SK-N-SH (cell line): Measurements from ENCODE around the gene OR4M1. TPM values are rescaled to one million over a fixed set of nuclear protein-coding genes. Genes with fewer than 3 reads are reported as not detected.
"Not testable (repeated sequence)": the region's sequence is repeated elsewhere in the genome, so short reads cannot be mapped to it uniquely, and the experiment has no call there.

Experiments
- CTCF ChIA-PET: fragments of 300-600, 350-600 bp; formaldehyde crosslinking; extraction: SDS; loops from one replicate; lab custom pipeline; 2021; lab: Yijun Ruan, JAX
- POLR2A ChIA-PET: fragments of 350-600 bp; sonication (Branson Sonifier 250); formaldehyde crosslinking; extraction: SDS; loops from one replicate; lab custom pipeline; 2020; ENCODE audit warnings: antibody characterized with exemption, inconsistent platforms; lab: Yijun Ruan, JAX
- DNase-seq: peaks from one replicate; pipeline ENCODE4 v3.0.0; 2012
- H2AFZ ChIP-seq: fragments of 200-600 bp; sonication (generic); 2 replicates; pipeline ENCODE4 v1.8.1; 2016; ENCODE audit warnings: antibody characterized with exemption, mild to moderate bottlenecking, low read depth
- H3F3A ChIP-seq: fragments of 200-600 bp; sonication (generic); replicated peaks from 2 replicates; pipeline ENCODE3; 2016; ENCODE audit warnings: antibody characterized with exemption, mild to moderate bottlenecking; ENCODE audit not compliant: insufficient read depth
- H3K27ac ChIP-seq, 2 experiments: fragments of 200-500 bp in 1 of 2; fragments of 200-600 bp in 1 of 2; sonication (Bioruptor generic) in 1 of 2; sonication (generic), shearing (Covaris generic) in 1 of 2; 2 replicates each; pipeline versions ENCODE4 v1.5.1 to v1.6.1; 2014 to 2016; ENCODE audit warnings: low read depth in 2 of 2, inconsistent platforms in 1 of 2, low read length in 1 of 2, mild to moderate bottlenecking in 1 of 2, mixed read lengths in 1 of 2
- H3K27me3 ChIP-seq: fragments of 200-600 bp; sonication (generic), shearing (Covaris generic); 2 replicates; pipeline ENCODE4 v1.6.1; 2016; ENCODE audit warnings: mixed run types; ENCODE audit not compliant: insufficient read depth
- H3K36me3 ChIP-seq, 2 experiments: fragments of 200-500 bp in 1 of 2; fragments of 200-600 bp in 1 of 2; sonication (Bioruptor generic) in 1 of 2; sonication (generic) in 1 of 2; replicated peaks in 1 of 2; 2 replicates each; pipeline versions ENCODE3 to v1.5.1; 2014 to 2016; ENCODE audit warnings: low read length in 1 of 2, mild to moderate bottlenecking in 1 of 2; ENCODE audit not compliant: insufficient read depth in 2 of 2, control insufficient read depth in 1 of 2
- H3K4me1 ChIP-seq, 2 experiments: fragments of 200-500 bp in 1 of 2; fragments of 200-600 bp in 1 of 2; sonication (Bioruptor generic) in 1 of 2; sonication (generic), shearing (Covaris generic) in 1 of 2; 2 replicates each; pipeline versions ENCODE4 v1.5.1 to v1.6.1; 2014 to 2016; ENCODE audit warnings: low read depth in 1 of 2, low read length in 1 of 2, mixed run types in 1 of 2; ENCODE audit not compliant: insufficient read depth in 2 of 2, control insufficient read depth in 1 of 2
- H3K4me2 ChIP-seq: fragments of 200-600 bp; sonication (generic), shearing (Covaris generic); 2 replicates; pipeline ENCODE4 v1.6.1; 2017; ENCODE audit warnings: mixed run types
- H3K4me3 ChIP-seq, 2 experiments: fragments of 200-500 bp in 1 of 2; fragments of 200-600 bp in 1 of 2; sonication (Bioruptor generic) in 1 of 2; sonication (generic), shearing (Covaris generic) in 1 of 2; 2 replicates each; pipeline versions ENCODE4 v1.5.1 to v1.8.1; 2014 to 2016; ENCODE audit warnings: low read depth in 2 of 2, inconsistent platforms in 1 of 2, low read length in 1 of 2, mild to moderate bottlenecking in 1 of 2, mixed read lengths in 1 of 2, moderate library complexity in 1 of 2
- H3K79me2 ChIP-seq: fragments of 200-600 bp; sonication (generic); 2 replicates; pipeline ENCODE4 v1.8.1; 2017; ENCODE audit warnings: mild to moderate bottlenecking; ENCODE audit not compliant: insufficient read depth
- H3K9ac ChIP-seq: fragments of 200-600 bp; sonication (generic); 2 replicates; pipeline ENCODE4 v1.6.1; 2017; ENCODE audit warnings: mixed run types
- H3K9me2 ChIP-seq: fragments of 200-600 bp; sonication (generic); 2 replicates; pipeline ENCODE4 v1.6.1; 2017; ENCODE audit warnings: mixed run types
- H3K9me3 ChIP-seq: fragments of 200-600 bp; sonication (generic); 2 replicates; pipeline ENCODE4 v1.6.1; 2017; ENCODE audit warnings: mixed run types, mild to moderate bottlenecking, moderate library complexity
- H4K20me1 ChIP-seq: fragments of 200-600 bp; sonication (generic); 2 replicates; pipeline ENCODE4 v1.6.1; 2017; ENCODE audit warnings: mild to moderate bottlenecking, mixed run types; ENCODE audit not compliant: insufficient read depth
- CHD2 ChIP-seq: fragments of 150-350 bp; IDR thresholded peaks from 2 replicates; pipeline ENCODE4 v1.6.1; 2018; ENCODE audit warnings: low read length; ENCODE audit not compliant: partially characterized antibody
- EZH2phosphoT487 ChIP-seq: fragments of 200-600 bp; sonication (generic); IDR thresholded peaks from 2 replicates; pipeline ENCODE4 v1.6.1; 2017; ENCODE audit warnings: low read depth, mixed run types, mild to moderate bottlenecking, antibody characterized with exemption, moderate library complexity, borderline replicate concordance
- FOSL2 ChIP-seq: IDR thresholded peaks from 2 replicates; pipeline ENCODE4 v1.4.0; 2012; ENCODE audit warnings: low read depth, mild to moderate bottlenecking, moderate library complexity, borderline replicate concordance
- GABPA ChIP-seq: IDR thresholded peaks from 2 replicates; pipeline ENCODE4 v1.4.0; 2012; ENCODE audit warnings: low read depth, mild to moderate bottlenecking
- JUND ChIP-seq: IDR thresholded peaks from 2 replicates; pipeline ENCODE4 v1.4.0; 2012
- MAX ChIP-seq: IDR thresholded peaks from 2 replicates; pipeline ENCODE4 v1.4.0; 2012; ENCODE audit warnings: low read depth
- NFIC ChIP-seq: IDR thresholded peaks from 2 replicates; pipeline ENCODE4 v1.4.0; 2012; ENCODE audit warnings: borderline replicate concordance
- RCOR1 ChIP-seq: fragments of 150-350 bp; IDR thresholded peaks from 2 replicates; pipeline ENCODE4 v1.6.1; 2017; ENCODE audit warnings: antibody characterized with exemption, low read length
- REST ChIP-seq: IDR thresholded peaks from 2 replicates; pipeline ENCODE4 v1.6.1; 2012; ENCODE audit warnings: mild to moderate bottlenecking, low read depth, low read length, moderate library complexity
- RXRA ChIP-seq: IDR thresholded peaks from 2 replicates; pipeline ENCODE4 v1.4.0; 2012; ENCODE audit warnings: low read depth, mild to moderate bottlenecking, borderline replicate concordance
- SIN3A ChIP-seq: IDR thresholded peaks from 2 replicates; pipeline ENCODE4 v1.6.1; 2012; ENCODE audit warnings: low read depth, mild to moderate bottlenecking, low read length, moderate library complexity, borderline replicate concordance
- SMC3 ChIP-seq: IDR thresholded peaks from 2 replicates; pipeline ENCODE4 v1.6.1; 2012; ENCODE audit warnings: low read depth, low read length, improper control_type of control experiment
- TAF1 ChIP-seq: IDR thresholded peaks from 2 replicates; pipeline ENCODE4 v1.6.1; 2012; ENCODE audit warnings: low read depth, mild to moderate bottlenecking, low read length, moderate library complexity, borderline replicate concordance
- TCF12 ChIP-seq: IDR thresholded peaks from 2 replicates; pipeline ENCODE4 v1.4.0; 2012
- TEAD4 ChIP-seq: IDR thresholded peaks from 2 replicates; pipeline ENCODE4 v1.4.0; 2012; ENCODE audit warnings: mild to moderate bottlenecking, borderline replicate concordance; ENCODE audit not compliant: insufficient read depth
- USF1 ChIP-seq: IDR thresholded peaks from 2 replicates; pipeline ENCODE4 v1.4.0; 2012; ENCODE audit warnings: low read depth, borderline replicate concordance
- ZBTB33 ChIP-seq: IDR thresholded peaks from 2 replicates; pipeline ENCODE4 v1.4.0; 2012; ENCODE audit warnings: low read depth, borderline replicate concordance
- WGBS: methylation state at CpG from one replicate; pipeline ENCODE4 v1.1.6; 2017; ENCODE audit warnings: low lambda C conversion rate; 5-methylcytosine and 5-hydroxymethylcytosine counted together
- polyA plus RNA-seq, 3 experiments: library from polyadenylated mRNA; depleted of rRNA; stranded (reverse); fragments of >200 nt; gene quantifications; 2 replicates each; pipeline ENCODE4 v1.2.3, GENCODE V29; 2012

OR4M1 gene
- polyA plus RNA-seq, 1 of the 3 experiments (the other 2 are of a cell fraction), result not detected

- POLR2A ChIA-PET, result no interaction called here
- Histone ChIP-seq H3K79me2 (no peaks in the 10 kb centered on the region), H3F3A (no peaks in the 10 kb centered on the region), H3K4me3 (no peak overlapping the region), H3K9me3 (no peaks in the 10 kb centered on the region), H3K27ac (no peak overlapping the region), H3K9me2 (no peaks in the 10 kb centered on the region; the same call in 1 of the 2 replicates), H4K20me1 (no peaks in the 10 kb centered on the region), H3K9ac (no peak overlapping the region), H2AFZ (no peak overlapping the region), H3K27me3 (no peaks in the 10 kb centered on the region), H3K4me1 (no peaks in the 10 kb centered on the region), H3K36me3 (no peaks in the 10 kb centered on the region), H3K4me2 (no peak overlapping the region)
- TF ChIP-seq NFIC (no peak), FOSL2 (no peak), MAX (no peak), RCOR1 (no peak), USF1 (no peak), SIN3A (no peak), SMC3 (no peak), CHD2 (no peak), RXRA (no peak)
- 4% methylated on average over 2 of the region's 2 CpGs for WGBS
- DNase-seq, result no peak
- CTCF ChIA-PET, result no interaction called here
Measured at GRCh38 chr14:19754172-19754571, 19.1 kb upstream of the OR4M1 start.

- POLR2A ChIA-PET, H3K9me2 ChIP-seq, H3K9me3 ChIP-seq, H3K4me1 ChIP-seq, H3K79me2 ChIP-seq, H3K4me3 ChIP-seq, H2AFZ ChIP-seq, H3K9ac ChIP-seq, H3K27ac ChIP-seq, H3K4me2 ChIP-seq, DNase-seq, CTCF ChIA-PET, H3F3A ChIP-seq, H3K36me3 ChIP-seq, H3K27me3 ChIP-seq, H4K20me1 ChIP-seq: not testable (repeated sequence)
- 5% methylated on average over 3 of the region's 3 CpGs for WGBS
Measured at GRCh38 chr14:19771491-19771890, 1.8 kb upstream of the OR4M1 start.

- Histone ChIP-seq H3K79me2 (no peaks in the 10 kb centered on the region), H3K4me1 (no peaks in the 10 kb centered on the region), H3K9me3 (no peaks in the 10 kb centered on the region), H3K27me3 (no peaks in the 10 kb centered on the region), H3K36me3 (no peaks in the 10 kb centered on the region), H3K27ac (no peak overlapping the region), H3K4me3 (no peak overlapping the region), H3K4me2 (no peak overlapping the region), H2AFZ (no peak overlapping the region), H3K9me2 (no peaks in the 10 kb centered on the region; the same call in 1 of the 2 replicates), H3F3A (no peaks in the 10 kb centered on the region), H3K9ac (no peak overlapping the region), H4K20me1 (no peaks in the 10 kb centered on the region)
- POLR2A ChIA-PET, result no interaction called here
- WGBS, result 8% methylated on average over 1 of the region's 1 CpG
- CTCF ChIA-PET, result interaction anchor here (0.6 kb wide), 1 partner anchor 106 kb away, joined by 3 read pairs; no protein-coding TSS in a partner anchor
- DNase-seq, result no peak
- TF ChIP-seq GABPA, result no peak
- no peak for TF ChIP-seq TAF1
- no peak for TF ChIP-seq TCF12
- no peak for TF ChIP-seq SIN3A
- no peak for TF ChIP-seq REST
- TF ChIP-seq TEAD4, result no peak
- no peak for TF ChIP-seq RXRA
- TF ChIP-seq JUND, result no peak
- TF ChIP-seq ZBTB33, result no peak
- no peak for TF ChIP-seq EZH2phosphoT487
Measured at GRCh38 chr14:19771895-19772430, 1.3 kb upstream of the OR4M1 start.
